Thoracic aorta (tissue), 2 donors: ENCODE results near the gene SPATA32. TPM values are rescaled to one million over a fixed set of nuclear protein-coding genes. Genes with fewer than 3 reads are reported as not detected.

Experiments
- ATAC-seq: fragments of 150-250 bp; one replicate; pipeline ENCODE4 v1.8.0; 2017; ENCODE audit warnings: low read depth; ENCODE audit not compliant: insufficient number of reproducible peaks, low FRiP score
- DNase-seq: peaks from one replicate; pipeline ENCODE4 v3.0.0-alpha.2; 2020; ENCODE audit warnings: low spot score
- H3K27ac ChIP-seq, 2 donors: fragments of 200-600 bp; sonication (generic); 1 replicate in 1 of 2; 2 replicates in 1 of 2; pipeline ENCODE4 v1.5.1; 2016; ENCODE audit warnings: mild to moderate bottlenecking in 2 of 2, moderate library complexity in 2 of 2
- H3K27me3 ChIP-seq: fragments of 200-600 bp; sonication (generic); replicated peaks from 2 replicates; pipeline ENCODE4 v1.6.0; 2016; ENCODE audit warnings: mild to moderate bottlenecking; ENCODE audit not compliant: insufficient read depth
- H3K36me3 ChIP-seq: fragments of 200-600 bp; sonication (generic); one replicate; pipeline ENCODE4 v1.5.1; 2016
- H3K4me1 ChIP-seq, 2 donors: fragments of 200-600 bp; sonication (generic); 1 replicate in 1 of 2; 2 replicates in 1 of 2; pipeline versions ENCODE4 v1.5.1 to v1.6.0; 2016; ENCODE audit warnings: low read depth in 2 of 2, mild to moderate bottlenecking in 1 of 2; ENCODE audit not compliant: control insufficient read depth in 1 of 2
- H3K4me3 ChIP-seq: fragments of 200-600 bp; sonication (generic); 2 replicates; pipeline ENCODE4 v1.5.1; 2016; ENCODE audit warnings: mild to moderate bottlenecking
- H3K9me3 ChIP-seq: fragments of 200-600 bp; sonication (generic); 2 replicates; pipeline ENCODE4 v1.5.1; 2016
- CTCF ChIP-seq: fragments of 200-600 bp; sonication (generic); IDR thresholded peaks from one replicate; pipeline ENCODE4 v1.5.1; 2019; ENCODE audit warnings: antibody characterized with exemption
- total RNA-seq, 2 donors: library from RNA; depleted of rRNA; stranded (reverse); fragments of >200 nt; gene quantifications; one replicate each; pipeline versions ENCODE4 v1.1.0 to v1.2.3, GENCODE V29; 2016

Gene SPATA32
- total RNA-seq, 2 donors from 2014 or later: not detected

- Histone ChIP-seq H3K4me3 (no peak overlapping the region), H3K9me3 (no peaks in the 10 kb centered on the region), H3K4me1 (no peaks in the 10 kb centered on the region), H3K27me3 (no peaks in the 10 kb centered on the region), H3K36me3 (no peaks in the 10 kb centered on the region), H3K27ac (no peak overlapping the region)
- no peak for DNase-seq
- TF ChIP-seq CTCF: no peak
- ATAC-seq: no peak
These were observed 28.4 kb downstream of the SPATA32 start for GRCh38 chr17:45233423-45233924.

- ATAC-seq (no peak), DNase-seq (no peak)
- H3K36me3 ChIP-seq: no peaks in the 10 kb centered on the region
- H3K4me1 ChIP-seq: peaks cover 0 to 5% of the 10 kb centered on the region in 2 donors
- no peak overlapping the region for H3K4me3 ChIP-seq
- H3K9me3 ChIP-seq: no peaks in the 10 kb centered on the region
- no peaks in the 10 kb centered on the region for H3K27me3 ChIP-seq
- TF ChIP-seq CTCF: no peak
- no peak overlapping the region for H3K27ac ChIP-seq
These were observed 29.1 kb downstream of the SPATA32 start for GRCh38 chr17:45232514-45233422.

GRCh38 chr17:45231481-45232116 is 30.3 kb downstream of the SPATA32 start:
- DNase-seq (no peak), ATAC-seq (no peak)
- Histone ChIP-seq H3K9me3 (no peaks in the 10 kb centered on the region), H3K4me3 (no peak overlapping the region), H3K4me1 (peaks cover 0 to 5% of the 10 kb centered on the region in 2 donors), H3K27ac (no peak overlapping the region), H3K36me3 (no peaks in the 10 kb centered on the region), H3K27me3 (no peaks in the 10 kb centered on the region)
- TF ChIP-seq CTCF: no peak

- no peaks in the 10 kb centered on the region for H3K36me3 ChIP-seq
- H3K9me3 ChIP-seq: no peaks in the 10 kb centered on the region
- DNase-seq: no peak
- no peak overlapping the region for H3K4me3 ChIP-seq
- ATAC-seq: no peak
- no peaks in the 10 kb centered on the region for H3K27me3 ChIP-seq
- TF ChIP-seq CTCF: no peak
- H3K4me1 ChIP-seq: peaks cover 0 to 5% of the 10 kb centered on the region in 2 donors
- no peak overlapping the region for H3K27ac ChIP-seq
These were observed 31.0 kb downstream of the SPATA32 start for GRCh38 chr17:45230787-45231480.

DNA sequence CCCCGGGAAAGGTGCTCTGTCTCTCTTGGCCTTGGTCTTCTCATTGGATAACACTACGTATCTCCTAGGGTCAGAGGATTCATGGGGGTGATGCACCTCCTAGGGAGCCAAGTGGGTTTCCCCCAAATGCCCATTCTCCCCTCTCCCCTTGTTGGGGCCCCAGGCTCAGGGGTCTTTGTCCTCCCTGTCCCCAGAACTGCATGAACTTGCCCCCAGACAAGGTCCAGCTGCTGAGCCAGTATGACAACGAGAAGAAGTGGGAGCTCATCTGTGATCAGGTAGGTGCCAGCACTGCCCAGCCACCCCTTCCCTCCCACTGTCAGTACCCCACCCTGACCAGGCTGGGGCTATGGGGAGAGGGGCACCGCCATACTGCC is 31.5 kb downstream of the SPATA32 start:
- Histone ChIP-seq H3K4me3 (no peak overlapping the region), H3K27ac (no peak overlapping the region), H3K4me1 (peaks cover 0 to 5% of the 10 kb centered on the region in 2 donors), H3K9me3 (no peaks in the 10 kb centered on the region), H3K27me3 (no peaks in the 10 kb centered on the region), H3K36me3 (no peaks in the 10 kb centered on the region)
- DNase-seq (no peak), ATAC-seq (no peak)
- TF ChIP-seq CTCF: no peak
